Measurements from ENCODE around the gene MYT1. TPM values are rescaled to one million over a fixed set of nuclear protein-coding genes. Genes with fewer than 3 reads are reported as not detected.

MYT1 gene
- total RNA-seq, 1 donor from 2014 or later = 3.3 TPM

- CTCF ChIA-PET = no interaction called here
- POLR2A ChIA-PET = no interaction called here
- intact Hi-C loops (cut with micrococcal nuclease) = no loop called here
- Mint-ChIP-seq H3K36me3 (ENCODE audit: low read depth) (peaks cover 74% of the 10 kb centered on the region), H3K4me1 (peaks cover 24% of the 10 kb centered on the region), H3K4me3 (no peak overlapping the region), H3K9me3 (no peaks in the 10 kb centered on the region), H3K27ac (no peak overlapping the region), H3K27me3 (no peaks in the 10 kb centered on the region)
- DNase-seq = no peak
- TF ChIP-seq, protein P1, sequence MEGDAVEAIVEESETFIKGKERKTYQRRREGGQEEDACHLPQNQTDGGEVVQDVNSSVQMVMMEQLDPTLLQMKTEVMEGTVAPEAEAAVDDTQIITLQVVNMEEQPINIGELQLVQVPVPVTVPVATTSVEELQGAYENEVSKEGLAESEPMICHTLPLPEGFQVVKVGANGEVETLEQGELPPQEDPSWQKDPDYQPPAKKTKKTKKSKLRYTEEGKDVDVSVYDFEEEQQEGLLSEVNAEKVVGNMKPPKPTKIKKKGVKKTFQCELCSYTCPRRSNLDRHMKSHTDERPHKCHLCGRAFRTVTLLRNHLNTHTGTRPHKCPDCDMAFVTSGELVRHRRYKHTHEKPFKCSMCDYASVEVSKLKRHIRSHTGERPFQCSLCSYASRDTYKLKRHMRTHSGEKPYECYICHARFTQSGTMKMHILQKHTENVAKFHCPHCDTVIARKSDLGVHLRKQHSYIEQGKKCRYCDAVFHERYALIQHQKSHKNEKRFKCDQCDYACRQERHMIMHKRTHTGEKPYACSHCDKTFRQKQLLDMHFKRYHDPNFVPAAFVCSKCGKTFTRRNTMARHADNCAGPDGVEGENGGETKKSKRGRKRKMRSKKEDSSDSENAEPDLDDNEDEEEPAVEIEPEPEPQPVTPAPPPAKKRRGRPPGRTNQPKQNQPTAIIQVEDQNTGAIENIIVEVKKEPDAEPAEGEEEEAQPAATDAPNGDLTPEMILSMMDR (IDR thresholded peaks at IDR 0.05) = no peak
- no peak for ATAC-seq (ENCODE audit: low read depth)
These were observed 99.8 kb downstream of the MYT1 start for GRCh38 chr20:64264091-64264490.

DNA sequence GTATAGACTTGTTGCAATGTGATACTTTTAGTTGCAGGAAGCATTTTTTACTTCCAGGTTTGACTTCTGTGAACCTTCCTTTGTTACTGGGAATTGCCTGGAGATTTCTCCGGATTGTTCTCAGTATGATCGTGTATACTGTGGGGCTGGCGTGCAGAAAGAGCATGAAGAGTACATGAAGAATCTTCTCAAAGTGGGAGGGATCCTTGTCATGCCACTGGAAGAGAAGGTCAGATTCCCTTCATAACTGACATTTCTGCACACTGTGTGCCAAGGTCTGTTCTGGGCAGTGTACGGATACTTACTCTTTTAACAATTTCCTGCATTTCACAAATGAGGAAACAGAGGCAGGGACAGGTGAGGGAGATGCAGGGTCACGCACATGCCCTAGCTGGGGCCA, 100.9 kb downstream of the MYT1 start:
- POLR2A ChIA-PET = no interaction called here
- H3K4me1 Mint-ChIP-seq = peaks cover 20% of the 10 kb centered on the region

GRCh38 chr20:64266988-64267387, 102.7 kb downstream of the MYT1 start:
- POLR2A ChIA-PET = no interaction called here
- CTCF ChIA-PET = no interaction called here
- no peaks in the 10 kb centered on the region for H3K27me3 Mint-ChIP-seq
- no peak overlapping the region for H3K27ac Mint-ChIP-seq
- peaks cover 78% of the 10 kb centered on the region for H3K36me3 Mint-ChIP-seq (ENCODE audit: low read depth)
- intact Hi-C loops (cut with micrococcal nuclease) = no loop called here
- no peaks in the 10 kb centered on the region for H3K9me3 Mint-ChIP-seq
- H3K4me1 Mint-ChIP-seq = peaks cover 12% of the 10 kb centered on the region
- TF ChIP-seq, protein P1 (IDR thresholded peaks at IDR 0.05) = no peak
- no peak overlapping the region for H3K4me3 Mint-ChIP-seq
- DNase-seq (no peak), ATAC-seq (ENCODE audit: low read depth) (no peak)

More for the DNA sequence above, 100.9 kb downstream of the MYT1 start:
- intact Hi-C loops (cut with micrococcal nuclease) = no loop called here
- no peak for DNase-seq
- H3K4me3 Mint-ChIP-seq = no peak overlapping the region
- H3K27me3 Mint-ChIP-seq = no peaks in the 10 kb centered on the region
- H3K27ac Mint-ChIP-seq = no peak overlapping the region
- ATAC-seq (ENCODE audit: low read depth) = no peak
- no peaks in the 10 kb centered on the region for H3K9me3 Mint-ChIP-seq
- CTCF ChIA-PET = no interaction called here
- H3K36me3 Mint-ChIP-seq (ENCODE audit: low read depth) = peaks cover 80% of the 10 kb centered on the region
- TF ChIP-seq, protein P1 (IDR thresholded peaks at IDR 0.05) = no peak

DNA sequence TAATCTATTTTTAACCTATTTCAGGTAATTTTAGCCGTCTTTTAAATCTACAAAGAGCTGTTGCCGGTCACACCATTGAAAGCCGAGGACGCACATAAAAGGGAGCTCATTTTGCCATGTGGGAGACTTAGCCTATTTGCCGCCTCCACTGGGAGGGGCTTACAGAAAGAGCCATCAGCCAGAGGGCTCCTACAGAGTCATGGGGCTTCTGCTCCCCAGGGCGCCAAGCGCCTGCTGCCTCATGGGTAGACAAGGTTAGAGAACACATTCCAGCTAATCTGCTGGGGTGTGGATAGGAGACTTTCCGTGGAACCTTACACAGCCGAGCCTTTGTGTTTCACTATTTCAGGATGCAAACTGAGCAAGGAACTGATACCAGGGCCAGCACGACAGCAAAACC, 103.9 kb downstream of the MYT1 start:
- Mint-ChIP-seq H3K4me1 (peaks cover 6% of the 10 kb centered on the region), H3K4me3 (no peak overlapping the region), H3K9me3 (no peaks in the 10 kb centered on the region), H3K27me3 (no peaks in the 10 kb centered on the region), H3K27ac (no peak overlapping the region), H3K36me3 (ENCODE audit: low read depth) (peaks cover 77% of the 10 kb centered on the region)
- ATAC-seq (ENCODE audit: low read depth) = no peak
- TF ChIP-seq, protein P1 (IDR thresholded peaks at IDR 0.05) = no peak
- no peak for DNase-seq
- intact Hi-C loops (cut with micrococcal nuclease) = no loop called here
- ChIA-PET CTCF (no interaction called here), POLR2A (no interaction called here)

- H3K27ac Mint-ChIP-seq = no peak overlapping the region
These were observed 105.6 kb downstream of the MYT1 start for GRCh38 chr20:64269604-64270411.

More at GRCh38 chr20:64269604-64270411, 105.6 kb downstream of the MYT1 start:
- ChIA-PET POLR2A (no interaction called here), CTCF (no interaction called here)
- H3K9me3 Mint-ChIP-seq = no peaks in the 10 kb centered on the region
- H3K27me3 Mint-ChIP-seq = no peaks in the 10 kb centered on the region
- TF ChIP-seq, protein P1 (IDR thresholded peaks at IDR 0.05) = no peak
- H3K36me3 Mint-ChIP-seq (ENCODE audit: low read depth) = peaks cover 74% of the 10 kb centered on the region
- ATAC-seq (ENCODE audit: low read depth) = no peak
- no peak overlapping the region for H3K4me3 Mint-ChIP-seq
- H3K4me1 Mint-ChIP-seq = no peaks in the 10 kb centered on the region
- intact Hi-C loops (cut with micrococcal nuclease) = no loop called here
- no peak for DNase-seq
